ENCODE results near the gene DUSP10. TPM values are rescaled to one million over a fixed set of nuclear protein-coding genes. Genes with fewer than 3 reads are reported as not detected.

DUSP10 gene
- polyA plus RNA-seq, 3 donors, result 10.4 to 41.1 (median 12.7) TPM

- Histone ChIP-seq H3K4me2 (replicated peaks; ENCODE audit: extremely low read depth, low read length, poor library complexity, severe bottlenecking) (no peak overlapping the region), H4K20me1 (ENCODE audit: insufficient read depth, low read length) (no peaks in the 10 kb centered on the region), H3K27ac (ENCODE audit: low read depth in 1 of 2, low read length in 2 of 2) (no peak overlapping the region), H3K36me3 (replicated peaks in 1 of 2; ENCODE audit: control insufficient read depth in 1 of 2, insufficient read depth in 2 of 2, low read length in 2 of 2) (no peaks in the 10 kb centered on the region), H3K79me2 (ENCODE audit: insufficient read depth, low read length) (no peaks in the 10 kb centered on the region), H2AFZ (ENCODE audit: insufficient read depth, low read depth, low read length, poor library complexity, severe bottlenecking) (no peak overlapping the region), H3K4me3 (replicated peaks in 1 of 3; ENCODE audit: low read depth in 2 of 3, low read length in 3 of 3) (no peak overlapping the region), H3K9me3 (replicated peaks in 1 of 2; ENCODE audit: control insufficient read depth in 1 of 2, insufficient read depth in 1 of 2, low read length in 2 of 2) (no peaks in the 10 kb centered on the region), H3K27me3 (ENCODE audit: control insufficient read depth in 2 of 2, insufficient read depth in 2 of 2, low read length in 2 of 2) (no peaks in the 10 kb centered on the region), H3K4me1 (ENCODE audit: control insufficient read depth in 1 of 2, insufficient read depth in 2 of 2, low read length in 2 of 2) (peaks cover 10 to 11% of the 10 kb centered on the region in 2 donors), H3K9ac (ENCODE audit: insufficient read depth, low read length, poor library complexity, severe bottlenecking) (no peak overlapping the region)
- WGBS (ENCODE audit: insufficient coverage), result no CpG with 5 or more reads among the region's 1 CpG
- intact Hi-C loops (cut with micrococcal nuclease), result no loop called here
- Mint-ChIP-seq H3K9me3 (peaks cover 0 to 6% (median 1%) of the 10 kb centered on the region in 7 donors), H3K27ac (no peak overlapping the region), H3K4me1 (peaks cover 15% of the 10 kb centered on the region), H3K36me3 (no peaks in the 10 kb centered on the region), H3K27me3 (ENCODE audit: low read depth in 3 of 3) (no peaks in the 10 kb centered on the region), H3K4me3 (no peak overlapping the region)
- no peak for TF ChIP-seq CTCF (IDR thresholded peaks at IDR 0.05)
- no peak for DNase-seq
These were observed 77.6 kb downstream of the DUSP10 start for GRCh38 chr1:221664253-221664652.

GRCh38 chr1:221663321-221663720 lies 78.6 kb downstream of the DUSP10 start:
- intact Hi-C loops (cut with micrococcal nuclease), result no loop called here
- Mint-ChIP-seq H3K27me3 (ENCODE audit: low read depth in 3 of 3) (no peaks in the 10 kb centered on the region), H3K27ac (no peak overlapping the region), H3K9me3 (peaks cover 0 to 6% (median 1%) of the 10 kb centered on the region in 7 donors), H3K4me3 (no peak overlapping the region), H3K4me1 (peaks cover 18% of the 10 kb centered on the region), H3K36me3 (no peaks in the 10 kb centered on the region)
- H2AFZ ChIP-seq (ENCODE audit: insufficient read depth, low read depth, low read length, poor library complexity, severe bottlenecking), result no peak overlapping the region
- no peaks in the 10 kb centered on the region for H3K27me3 ChIP-seq (ENCODE audit: control insufficient read depth in 2 of 2, insufficient read depth in 2 of 2, low read length in 2 of 2)
- H3K4me3 ChIP-seq (replicated peaks in 1 of 3; ENCODE audit: low read depth in 2 of 3, low read length in 3 of 3), result no peak overlapping the region
- peaks cover 10 to 11% of the 10 kb centered on the region in 2 donors for H3K4me1 ChIP-seq (ENCODE audit: control insufficient read depth in 1 of 2, insufficient read depth in 2 of 2, low read length in 2 of 2)
- no peak overlapping the region for H3K9ac ChIP-seq (ENCODE audit: insufficient read depth, low read length, poor library complexity, severe bottlenecking)
- DNase-seq, result no peak
- H3K9me3 ChIP-seq (replicated peaks in 1 of 2; ENCODE audit: control insufficient read depth in 1 of 2, insufficient read depth in 1 of 2, low read length in 2 of 2), result no peaks in the 10 kb centered on the region
- H3K36me3 ChIP-seq (replicated peaks in 1 of 2; ENCODE audit: control insufficient read depth in 1 of 2, insufficient read depth in 2 of 2, low read length in 2 of 2), result no peaks in the 10 kb centered on the region
- no peaks in the 10 kb centered on the region for H3K79me2 ChIP-seq (ENCODE audit: insufficient read depth, low read length)
- H4K20me1 ChIP-seq (ENCODE audit: insufficient read depth, low read length), result no peaks in the 10 kb centered on the region
- no peak overlapping the region for H3K4me2 ChIP-seq (replicated peaks; ENCODE audit: extremely low read depth, low read length, poor library complexity, severe bottlenecking)
- no peak overlapping the region for H3K27ac ChIP-seq (ENCODE audit: low read depth in 1 of 2, low read length in 2 of 2)
- TF ChIP-seq CTCF (IDR thresholded peaks at IDR 0.05), result no peak
